GM21447 (cell line): Measurements from ENCODE around the gene NDUFC1.
"Not testable (repeated sequence)": the region's sequence is repeated elsewhere in the genome, so short reads cannot be mapped to it uniquely, and the experiment has no call there.

Experiments
- ATAC-seq: cut with Tn5 transposase; IDR thresholded peaks from one replicate; pipeline ENCODE4 v1.9.1; 2021; ENCODE audit not compliant: unreplicated experiment

NDUFC1 gene

DNA sequence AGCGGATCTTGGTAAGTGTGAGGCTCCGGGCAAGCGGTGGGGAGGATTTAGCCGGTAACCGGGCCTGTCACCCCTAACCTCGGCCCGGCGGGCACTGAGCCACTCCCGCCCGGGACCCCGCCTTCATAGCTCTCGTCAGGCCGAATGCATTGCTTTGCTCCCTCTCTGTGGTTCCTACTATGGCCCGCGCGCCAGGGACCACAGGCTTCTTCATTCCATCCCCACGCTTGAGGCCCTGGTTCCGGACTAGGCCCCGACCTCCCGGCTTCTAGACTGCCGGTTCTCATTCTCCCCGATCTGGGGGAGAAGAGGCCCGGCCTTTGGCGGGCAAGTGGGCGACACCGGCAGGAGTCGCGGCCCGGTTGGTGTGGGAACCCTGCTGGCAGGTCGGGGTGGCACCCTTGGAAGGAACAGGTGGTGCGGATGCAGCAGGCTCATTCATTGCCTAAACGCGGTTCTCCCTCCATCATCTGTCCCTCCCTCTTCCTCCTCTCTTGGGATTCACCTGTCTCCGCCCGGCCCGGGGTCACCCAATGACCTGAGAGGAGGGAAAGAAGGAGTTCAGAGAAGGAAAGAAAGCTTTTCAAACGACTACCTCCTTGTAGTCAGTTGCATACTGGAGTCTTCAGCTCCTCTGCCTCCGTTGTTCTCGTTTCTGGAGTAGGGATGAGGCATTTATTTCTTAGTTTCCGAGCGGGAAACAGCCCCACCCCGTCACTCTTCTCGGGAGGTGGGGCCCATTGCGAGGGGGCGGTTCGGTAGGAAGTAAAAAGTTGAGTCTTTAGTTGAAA lies at the start of gene NDUFC1:
TSS of gene NDUFC1 (minus strand) at position 657 of the 791 bp plus-strand sequence. CDS start 6,679 bp downstream, outside the sequence.
- peak; percentile 46 for ATAC-seq

DNA sequence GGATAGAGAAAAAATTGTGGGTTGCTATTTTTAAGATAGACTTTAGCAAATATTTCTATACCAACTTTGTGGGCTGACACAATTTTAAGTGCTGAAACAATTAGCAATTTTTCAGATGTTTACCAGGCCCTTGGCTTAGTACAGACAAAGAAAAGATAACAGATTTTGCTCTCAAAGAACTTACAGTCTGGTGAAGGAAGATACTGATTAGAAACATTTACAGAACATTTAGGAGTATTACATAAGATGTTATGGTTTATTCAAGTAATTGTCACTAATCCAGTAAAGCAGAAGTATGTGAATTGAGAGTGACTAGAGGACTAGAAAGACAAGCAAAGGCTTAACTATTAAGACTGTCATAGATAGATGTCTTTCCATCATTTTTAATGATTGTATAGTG lies 35.3 kb upstream of the NDUFC1 start:
- ATAC-seq, result no peak

DNA sequence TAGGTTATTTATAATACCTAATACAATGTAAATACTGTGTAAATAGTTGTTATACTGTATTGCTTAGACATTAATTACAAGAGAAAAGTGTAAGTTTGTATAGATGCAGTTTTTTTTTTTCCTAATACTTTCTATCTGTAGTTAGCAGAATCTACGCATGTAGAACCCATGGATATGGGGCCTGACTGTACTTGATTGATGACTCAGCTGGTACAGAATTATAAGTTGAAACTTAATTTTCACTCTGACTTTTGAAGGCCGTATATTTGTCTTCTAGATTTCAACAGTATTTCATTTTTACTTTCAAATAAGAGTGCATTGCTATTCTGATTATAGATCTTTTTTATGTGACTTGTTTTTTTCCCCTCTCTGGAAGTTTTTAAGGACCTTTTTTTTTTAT lies 30.8 kb upstream of the NDUFC1 start:
- no peak for ATAC-seq

DNA sequence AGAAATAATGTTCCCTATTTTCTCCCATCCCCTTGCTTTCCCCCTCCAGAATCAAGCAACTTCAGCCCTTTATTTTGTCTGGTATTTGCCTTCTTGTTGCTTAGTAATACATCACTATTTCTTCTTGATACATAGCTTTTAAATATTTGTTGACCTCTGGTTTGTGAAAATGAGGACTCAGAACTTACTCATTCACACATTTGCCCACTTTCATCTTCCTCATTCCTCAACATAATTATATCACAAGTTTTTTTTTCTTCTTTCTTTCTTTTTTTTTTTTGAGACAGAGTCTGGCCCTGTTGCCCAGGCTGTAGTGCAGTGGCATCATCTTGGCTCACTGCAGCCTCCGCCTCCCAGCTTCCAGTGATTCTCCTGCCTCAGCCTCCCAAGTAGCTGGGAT lies 28.9 kb upstream of the NDUFC1 start:
- ATAC-seq, result no peak

DNA sequence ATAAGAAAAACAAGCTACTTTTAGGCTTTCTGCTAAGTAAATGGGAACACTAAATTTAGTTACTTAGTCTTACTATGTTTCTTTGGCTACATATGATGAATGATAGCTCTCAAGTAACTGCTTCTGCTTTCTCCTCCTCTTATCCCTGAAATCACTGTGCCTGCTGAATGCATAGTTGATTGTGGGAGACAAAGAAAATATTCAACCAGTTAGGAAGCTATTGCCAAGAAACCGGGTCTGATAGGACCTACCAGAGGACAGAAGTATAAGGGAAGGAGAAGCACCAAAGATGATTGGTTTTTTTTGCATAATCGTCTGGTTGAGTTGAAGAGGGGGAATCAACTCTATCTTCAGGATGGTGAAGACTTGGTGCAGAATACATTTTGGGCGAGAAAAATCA lies 28.0 kb upstream of the NDUFC1 start:
- no peak for ATAC-seq

DNA sequence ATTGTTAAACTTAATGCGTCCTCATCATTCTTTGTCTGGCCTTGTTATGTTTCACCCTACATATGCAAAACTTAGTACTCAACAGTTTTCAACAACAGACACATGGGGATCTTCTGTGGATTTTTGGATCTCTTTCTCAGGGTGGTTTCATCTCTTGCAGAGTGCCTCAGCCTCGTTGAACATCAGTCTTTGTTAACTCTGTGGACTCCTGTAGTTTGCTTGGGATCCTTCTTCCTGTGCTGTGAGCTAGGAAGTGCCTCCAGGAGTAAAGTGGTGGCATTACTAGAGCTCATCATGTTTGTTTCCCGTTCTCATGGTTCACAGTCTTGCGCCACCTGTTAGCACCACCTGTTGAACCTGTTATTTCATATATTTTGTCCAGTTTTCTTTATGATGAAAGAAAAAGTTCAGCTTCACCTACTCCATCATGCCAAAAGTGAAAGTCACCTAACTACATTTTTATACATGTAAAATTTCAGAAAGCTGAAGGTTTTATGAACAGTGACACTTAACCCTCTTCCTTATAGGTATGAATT lies 27.5 kb upstream of the NDUFC1 start:
- ATAC-seq, result no peak

DNA sequence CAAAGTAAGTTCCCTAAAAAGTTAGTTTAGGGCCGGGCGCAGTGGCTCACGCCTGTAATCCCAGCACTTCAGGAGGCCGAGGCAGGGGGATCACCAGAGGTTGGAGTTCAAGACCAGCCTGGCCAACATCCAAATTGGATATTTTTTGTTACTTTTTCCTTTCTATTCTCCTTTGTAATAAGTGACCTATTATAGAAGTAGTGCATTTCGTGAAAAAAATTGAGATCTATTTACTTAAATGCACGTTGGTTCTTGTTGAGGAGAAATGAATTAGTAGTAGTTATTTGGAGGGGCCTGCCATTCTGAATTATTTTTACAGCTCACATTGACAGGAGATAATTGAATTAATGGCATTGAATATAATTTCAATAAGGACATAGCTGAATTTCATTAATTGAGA lies 22.3 kb upstream of the NDUFC1 start:
- ATAC-seq, result no peak

DNA sequence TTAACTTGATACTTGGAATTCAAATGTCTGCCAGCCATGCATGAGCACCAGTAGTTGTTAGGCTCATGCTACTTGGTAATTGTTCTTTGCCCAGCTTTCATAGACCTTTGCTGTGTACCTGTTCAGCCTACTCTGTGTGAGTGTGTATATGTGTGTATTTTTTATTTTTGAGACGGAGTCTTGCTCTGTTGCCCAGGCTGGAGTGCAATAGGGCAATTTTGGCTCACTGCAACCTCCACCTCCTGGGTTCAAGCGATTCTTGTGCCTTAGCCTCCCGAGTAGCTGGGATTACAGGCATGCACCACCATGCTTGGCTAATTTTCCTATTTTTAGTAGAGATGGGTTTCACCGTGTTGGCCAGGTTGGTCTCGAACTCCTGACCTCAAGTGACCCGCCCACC lies 20.3 kb upstream of the NDUFC1 start:
- ATAC-seq, result not testable (repeated sequence)

DNA sequence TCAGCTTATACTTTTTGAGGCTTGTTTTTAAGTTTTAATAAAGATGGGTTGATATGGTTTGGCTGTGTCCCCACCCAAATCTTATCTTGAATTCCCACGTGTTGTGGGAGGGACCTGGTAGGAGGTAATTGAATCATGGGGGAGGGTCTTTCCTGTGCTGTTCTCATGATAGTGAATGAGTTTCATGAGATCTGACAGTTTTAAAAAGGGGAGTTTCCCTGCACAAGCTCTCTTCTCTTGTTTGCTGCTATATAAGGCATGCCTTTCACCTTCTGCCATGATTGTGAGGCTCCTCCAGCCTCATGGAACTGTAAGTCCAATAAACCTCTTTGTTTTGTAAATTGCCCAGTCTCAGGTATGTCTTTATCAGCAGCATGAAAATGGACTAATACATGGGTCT lies 19.8 kb upstream of the NDUFC1 start:
- ATAC-seq, result not testable (repeated sequence)

DNA sequence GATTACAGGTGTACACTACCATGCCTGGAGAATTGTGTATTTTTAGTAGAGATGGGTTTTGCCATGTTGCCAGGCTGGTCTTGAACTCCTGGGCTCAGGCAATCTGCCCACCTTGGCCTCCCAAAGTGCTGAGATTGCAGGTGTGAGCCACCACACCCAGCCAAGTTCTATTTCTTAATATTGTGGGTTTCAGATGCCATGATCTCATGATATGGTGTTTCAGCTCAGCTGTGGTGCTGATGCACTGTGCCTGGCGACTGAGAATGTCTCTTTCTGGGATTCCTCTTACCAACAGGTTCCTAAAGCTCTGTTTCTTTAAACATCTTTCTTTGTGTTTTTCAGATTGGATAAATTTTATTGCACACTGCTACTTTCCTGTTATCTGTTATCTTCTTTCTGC lies 17.3 kb upstream of the NDUFC1 start:
- no peak for ATAC-seq

DNA sequence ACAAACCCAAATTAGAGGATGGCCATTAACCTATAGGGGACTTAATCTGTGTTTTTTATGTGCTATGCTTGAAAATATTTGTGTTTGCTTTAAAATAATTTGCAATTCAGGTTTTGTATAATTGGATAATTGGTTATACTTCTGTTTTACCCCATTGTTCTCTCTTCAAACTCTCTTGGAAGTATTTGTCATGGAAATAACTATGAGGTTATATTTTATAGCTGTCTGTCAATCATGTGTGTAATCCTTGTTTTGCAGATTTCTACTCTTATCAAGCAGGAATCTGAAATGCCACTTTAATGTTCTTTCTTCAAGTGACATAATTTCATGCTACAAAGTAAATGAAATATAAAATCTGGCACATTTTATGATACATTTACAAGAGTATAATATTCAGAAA lies 15.4 kb upstream of the NDUFC1 start:
- no peak for ATAC-seq

DNA sequence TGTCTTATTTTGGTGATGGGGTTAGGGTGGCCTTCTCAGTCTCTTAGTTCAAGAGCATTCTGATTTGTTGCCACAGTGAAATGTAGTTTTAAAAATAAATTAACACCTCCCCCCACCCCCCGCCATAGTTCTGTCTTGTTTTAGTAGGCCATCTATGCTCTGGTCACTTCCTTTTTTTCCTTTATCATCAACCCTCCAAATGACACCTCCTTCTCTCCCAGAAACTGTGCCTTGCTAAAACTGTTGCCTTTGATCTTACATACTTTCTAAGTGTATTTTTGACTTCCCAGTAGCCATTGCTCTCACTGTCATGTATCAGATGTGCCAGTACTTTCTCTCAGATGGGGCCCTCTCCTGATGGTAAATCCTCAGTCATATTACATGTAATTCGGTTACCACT lies 14.5 kb upstream of the NDUFC1 start:
- ATAC-seq, result no peak

DNA sequence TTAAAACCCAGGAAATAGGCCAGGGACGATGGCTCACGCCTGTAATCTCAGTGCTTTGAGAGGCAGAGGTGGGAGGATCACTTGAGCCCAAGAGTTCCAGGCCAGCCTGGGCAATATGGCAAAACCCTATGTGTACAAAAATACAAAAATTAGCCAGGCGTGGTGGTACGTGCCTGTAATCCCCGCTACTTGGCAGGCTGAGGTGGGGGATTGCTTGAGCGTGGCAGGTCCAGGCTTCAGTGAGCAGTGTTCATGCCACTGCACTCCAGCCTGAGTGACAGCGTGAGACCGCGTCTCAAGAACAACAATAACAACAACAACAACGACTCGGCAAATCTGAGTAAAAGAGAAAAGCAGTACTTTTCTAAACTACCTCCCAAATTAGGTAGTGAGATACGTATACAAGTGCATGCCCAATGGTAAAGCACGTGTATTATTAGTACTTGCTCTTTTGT lies 13.0 kb upstream of the NDUFC1 start:
- peak; percentile 67 for ATAC-seq

DNA sequence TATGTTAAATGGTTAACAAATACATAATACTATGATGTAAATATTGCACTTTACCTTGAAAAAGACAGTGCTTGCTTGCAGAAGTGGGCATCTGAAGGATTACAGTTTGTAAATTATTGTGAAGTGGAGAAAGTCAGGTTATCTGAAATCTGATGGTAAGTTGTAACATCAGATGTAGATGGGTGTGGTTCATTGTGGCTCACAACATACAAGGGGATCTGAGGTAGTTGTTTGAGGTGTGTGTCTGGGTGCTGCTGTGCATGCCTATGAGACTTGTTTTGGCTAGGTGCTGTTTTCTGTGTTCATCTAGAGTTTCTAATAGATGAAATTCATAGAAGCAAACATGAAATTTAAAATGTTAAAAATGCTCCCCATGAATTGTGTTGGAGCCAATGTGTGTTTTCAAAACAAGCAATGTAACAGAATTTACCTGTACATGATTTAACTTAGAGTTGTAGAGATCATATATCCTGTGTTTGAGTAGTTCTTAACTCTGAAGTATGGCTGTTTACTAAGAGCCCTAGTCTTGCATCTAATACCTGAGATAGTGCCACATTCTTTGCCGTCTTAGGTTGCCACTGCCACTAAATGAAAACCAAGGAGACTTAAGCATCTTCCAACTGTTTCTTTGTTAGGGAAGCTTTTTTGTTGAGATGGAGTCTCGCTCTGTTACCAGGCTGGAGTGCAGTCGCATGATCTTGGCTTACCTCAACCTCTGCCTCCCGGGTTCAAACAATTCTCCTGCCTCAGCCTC lies 11.9 kb upstream of the NDUFC1 start:
- no peak for ATAC-seq

DNA sequence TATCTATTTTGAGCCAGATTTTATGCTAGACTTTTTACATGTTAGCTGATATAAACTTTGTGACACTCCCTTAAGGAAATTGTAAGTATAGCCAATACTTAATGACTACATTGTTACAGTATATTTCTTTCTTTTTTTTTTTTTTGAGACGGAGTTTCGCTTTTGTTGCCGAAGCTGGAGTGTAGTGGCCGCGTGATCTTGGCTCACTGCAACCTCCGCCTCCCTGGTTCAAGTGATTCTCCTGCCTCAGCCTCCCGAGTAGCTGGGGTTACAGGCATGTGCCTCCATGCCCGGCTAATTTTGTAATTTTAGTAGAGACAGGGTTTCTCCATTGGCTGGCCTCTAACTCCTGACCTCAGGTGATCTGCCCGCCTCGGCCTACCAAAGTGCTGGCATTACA lies 11.1 kb upstream of the NDUFC1 start:
- ATAC-seq, result not testable (repeated sequence)

DNA sequence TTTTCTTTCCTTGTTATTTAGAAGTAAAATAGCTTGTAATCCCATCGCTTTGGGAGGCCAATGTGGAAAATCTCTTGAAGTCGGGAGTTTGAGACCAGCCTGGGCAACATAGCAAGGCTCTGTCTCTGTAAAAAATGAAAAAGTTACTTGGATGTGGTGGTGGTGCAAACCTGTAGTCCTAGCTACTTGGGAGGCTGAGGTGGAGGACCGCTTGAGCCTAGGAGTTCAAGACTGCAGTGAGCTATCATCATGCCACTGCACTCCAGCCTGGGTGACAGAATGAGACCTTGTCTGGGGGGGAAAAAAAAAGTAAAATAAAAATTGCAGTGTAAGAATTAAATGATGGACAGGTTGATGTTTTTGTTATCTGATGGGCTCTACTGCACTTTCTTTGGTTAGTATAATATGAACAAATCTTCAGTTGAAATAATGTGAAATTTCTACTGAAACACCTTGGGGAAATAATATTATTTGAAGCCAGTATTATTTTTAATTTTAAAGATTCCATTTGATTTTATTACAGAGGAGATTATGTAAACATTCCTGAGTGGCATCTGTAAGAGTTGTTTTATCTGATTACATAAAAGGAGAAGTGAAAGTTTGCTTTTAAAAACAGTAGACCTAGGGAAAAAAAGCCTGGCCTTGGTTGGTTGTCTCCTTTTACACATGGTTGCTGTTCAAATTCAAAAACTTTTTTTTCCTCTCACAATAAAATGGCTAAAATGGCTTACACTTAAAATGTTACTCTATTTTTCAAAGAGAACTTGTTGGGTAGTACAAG lies 10.5 kb upstream of the NDUFC1 start:
- ATAC-seq, result no peak

DNA sequence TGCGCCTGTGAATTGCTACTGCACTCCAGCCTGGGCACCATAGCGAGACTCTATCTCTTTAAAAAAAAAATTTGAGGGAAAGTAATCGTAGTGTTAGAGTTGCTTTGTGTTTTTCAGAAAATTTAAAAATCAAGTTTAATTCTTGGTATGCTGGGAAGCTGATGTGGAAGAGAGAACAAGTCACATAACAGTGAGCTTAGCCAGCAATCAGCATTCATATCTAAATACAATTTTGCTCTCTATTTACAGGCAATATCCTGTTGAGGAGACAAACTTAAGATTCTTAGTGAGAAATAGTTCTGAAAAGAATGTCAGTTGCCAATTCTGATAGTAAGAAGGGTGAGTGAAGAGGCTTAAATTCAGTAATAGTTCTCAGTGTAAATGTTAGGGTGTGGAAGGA lies 9.6 kb upstream of the NDUFC1 start:
- ATAC-seq, result no peak

DNA sequence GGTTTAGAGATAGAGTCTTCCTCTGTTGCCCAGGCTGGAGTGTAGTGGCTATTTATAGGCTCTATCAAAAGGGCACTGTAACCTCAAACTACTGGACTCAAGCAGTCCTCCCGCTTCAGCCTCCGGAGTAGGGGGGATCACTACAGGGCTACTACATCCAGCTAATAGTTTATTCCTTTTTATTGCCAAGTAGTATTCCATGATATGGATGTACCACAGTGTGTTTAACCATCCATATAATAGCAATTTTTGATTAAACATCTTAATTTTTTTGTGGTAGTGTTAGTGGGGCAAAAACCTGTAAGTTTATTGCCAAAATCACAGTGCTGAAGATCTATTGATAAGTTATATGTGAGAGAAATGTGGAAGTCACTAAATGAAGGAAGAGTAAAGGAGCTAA lies 2.6 kb upstream of the NDUFC1 start:
- no peak for ATAC-seq

DNA sequence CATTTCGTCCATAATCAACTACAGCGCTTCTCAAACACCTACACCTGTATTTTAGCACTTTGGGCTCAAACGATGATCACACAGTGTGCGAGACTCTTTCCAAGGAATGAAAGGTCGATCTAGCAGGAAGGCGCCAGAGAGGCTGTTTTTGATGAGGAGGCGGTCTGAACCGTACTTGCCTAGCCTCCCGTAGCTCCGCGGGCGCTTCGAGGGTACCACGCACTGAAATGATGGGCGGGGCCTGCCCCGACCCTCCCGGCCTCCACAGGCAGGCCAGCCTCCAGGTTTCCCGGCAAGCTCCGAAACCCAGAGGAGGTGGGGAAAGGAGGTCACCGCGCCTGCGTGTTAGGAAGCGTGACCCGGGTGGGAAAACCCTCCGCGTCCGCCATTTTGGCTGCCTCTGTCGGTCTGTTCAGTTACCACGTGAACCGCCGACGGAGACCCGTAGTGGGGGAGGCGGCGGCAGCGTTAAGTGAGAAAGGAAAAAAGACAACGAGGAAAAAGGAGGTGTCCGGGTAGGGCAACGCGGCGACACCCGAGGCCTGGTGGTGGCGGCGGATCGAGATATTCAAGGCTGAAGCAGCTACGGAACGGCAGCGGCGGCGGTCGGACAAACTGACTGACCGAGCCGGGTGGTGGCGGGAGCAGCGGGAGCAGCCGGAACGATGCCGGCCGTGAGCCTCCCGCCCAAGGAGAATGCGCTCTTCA lies 1.0 kb downstream of the NDUFC1 start, which contains the start of gene NAA15:
TSS of gene NAA15 (plus strand) at position 393 of the 708 bp plus-strand sequence. CDS start at position 666, 273 bp downstream.
- peak; percentile 81 for ATAC-seq

DNA sequence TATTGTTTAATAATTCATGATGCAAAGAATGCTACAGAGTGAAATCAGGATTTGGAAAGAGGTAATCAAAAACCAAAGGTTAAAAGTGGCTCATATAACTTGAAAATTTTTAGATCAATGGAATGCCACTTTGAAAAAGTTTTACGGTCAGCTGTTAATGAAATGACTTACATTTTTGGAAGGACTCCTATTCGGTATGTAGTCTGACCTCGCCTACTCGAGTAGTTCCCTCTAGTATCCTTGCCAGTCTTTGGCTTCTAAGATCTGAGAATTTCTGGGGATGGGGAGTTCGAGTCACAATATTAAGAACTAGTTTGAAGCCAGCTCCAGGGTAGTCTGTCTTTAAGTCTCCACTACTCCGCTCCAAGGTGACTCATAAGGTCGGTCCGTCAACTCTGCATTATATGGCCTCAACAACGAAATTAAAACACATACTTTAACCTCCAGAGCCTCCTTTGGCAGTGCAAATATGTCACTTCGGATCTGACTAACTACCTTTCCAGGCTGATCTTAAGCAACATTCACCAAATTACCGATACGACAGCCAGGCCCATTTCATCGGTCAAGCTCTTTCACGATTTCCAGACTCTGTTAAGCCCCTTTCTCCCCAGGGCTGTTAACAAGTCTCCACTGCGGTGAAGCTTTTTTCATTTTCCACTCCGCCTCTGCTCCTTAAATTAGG lies 1.7 kb downstream of the NDUFC1 start:
- peak; percentile 8 for ATAC-seq
